DMS114 treated with DMSO at 0.1 percent for 48 hours (cell line): ENCODE data around the gene OTOF.

Experiments
- DNase-seq: peaks from one replicate; lab custom pipeline; 2025; ENCODE audit not compliant: unreplicated experiment; lab: John Stamatoyannopoulos, UW

The OTOF gene

DNA sequence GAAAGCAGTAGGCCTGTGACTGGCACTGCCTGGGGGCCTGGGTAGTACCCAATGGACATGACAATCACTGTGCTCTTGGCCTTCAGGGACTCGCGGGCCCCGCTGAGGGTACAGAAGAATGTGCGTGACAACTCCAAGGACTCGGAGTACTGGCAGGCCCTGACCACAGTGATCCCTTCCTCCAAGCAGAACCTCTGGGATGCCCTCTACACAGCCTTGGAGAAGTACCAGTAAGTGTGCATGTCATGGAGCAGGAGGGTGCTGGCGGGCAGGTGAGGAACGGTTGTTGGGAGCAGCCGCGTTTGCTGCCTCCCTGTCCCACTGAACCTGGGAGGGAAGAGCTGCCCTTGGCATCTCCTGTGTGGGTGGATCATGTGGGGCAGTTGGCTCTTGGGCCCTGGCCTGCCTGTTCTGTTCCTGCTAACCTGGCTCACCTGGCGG is 23.3 kb downstream of the OTOF start:
- no peak for DNase-seq

DNA sequence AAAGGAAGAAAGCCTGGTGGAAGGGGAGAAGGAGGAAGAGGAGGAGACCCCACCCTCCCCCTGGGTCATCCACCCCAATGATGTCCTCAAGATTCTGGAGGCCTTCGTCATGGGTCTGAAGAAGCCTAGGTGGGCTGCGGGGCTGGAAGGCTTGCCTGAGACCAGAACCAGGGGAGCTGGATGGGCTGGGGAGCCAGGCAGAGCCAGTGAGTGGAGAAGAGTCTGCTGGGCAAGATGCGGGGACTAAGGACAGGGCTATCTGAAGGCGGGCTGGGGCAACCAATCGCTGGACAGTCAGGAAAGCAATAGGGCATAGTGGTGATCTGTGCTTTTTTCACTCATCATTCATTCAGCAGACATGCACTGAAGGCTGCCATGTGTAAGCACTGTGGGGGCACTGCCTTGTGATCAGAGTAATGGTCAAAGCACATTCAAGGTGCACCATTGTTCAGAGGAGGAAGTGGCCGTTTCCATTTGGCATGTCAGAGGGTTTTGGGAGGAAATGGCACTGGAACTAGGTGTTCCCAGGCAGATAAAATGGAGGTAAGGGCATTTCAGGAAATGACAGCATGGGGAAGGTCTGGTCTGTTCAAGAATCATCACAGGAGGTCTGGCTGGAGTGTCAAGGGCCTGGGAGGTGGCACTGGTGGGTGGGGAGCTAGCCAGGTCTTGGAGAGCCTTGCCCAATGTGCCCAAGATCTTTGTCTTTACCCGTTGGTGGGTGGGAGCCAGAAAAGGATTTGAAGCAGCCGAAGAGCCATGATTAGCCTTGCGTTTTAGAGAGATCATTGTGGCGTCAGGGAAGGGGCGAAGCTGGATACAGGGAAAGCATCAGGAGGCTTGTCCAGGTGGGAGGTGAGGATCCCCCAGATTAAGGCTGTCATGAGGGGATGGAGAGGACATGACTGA is 24.2 kb downstream of the OTOF start:
- DNase-seq, result no peak

DNA sequence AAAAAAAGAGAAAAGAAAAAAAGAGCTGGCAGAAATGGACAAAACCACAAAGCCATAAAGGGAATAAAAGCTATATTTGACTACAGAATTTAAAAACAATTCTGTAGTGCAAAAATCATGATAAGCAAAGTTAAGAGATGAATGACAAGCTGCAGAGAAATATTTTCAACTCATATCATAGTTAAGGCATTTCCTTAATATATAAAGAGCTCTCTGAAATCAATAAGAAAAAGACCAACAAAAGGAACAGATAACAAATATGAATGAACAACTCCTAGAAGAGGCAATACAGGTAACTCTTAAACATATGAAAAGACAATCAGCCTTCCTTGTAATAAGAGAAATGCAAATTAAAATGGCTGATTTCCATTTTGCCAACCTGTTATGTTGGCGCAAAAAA is 26.2 kb downstream of the OTOF start:
- DNase-seq, result no peak

DNA sequence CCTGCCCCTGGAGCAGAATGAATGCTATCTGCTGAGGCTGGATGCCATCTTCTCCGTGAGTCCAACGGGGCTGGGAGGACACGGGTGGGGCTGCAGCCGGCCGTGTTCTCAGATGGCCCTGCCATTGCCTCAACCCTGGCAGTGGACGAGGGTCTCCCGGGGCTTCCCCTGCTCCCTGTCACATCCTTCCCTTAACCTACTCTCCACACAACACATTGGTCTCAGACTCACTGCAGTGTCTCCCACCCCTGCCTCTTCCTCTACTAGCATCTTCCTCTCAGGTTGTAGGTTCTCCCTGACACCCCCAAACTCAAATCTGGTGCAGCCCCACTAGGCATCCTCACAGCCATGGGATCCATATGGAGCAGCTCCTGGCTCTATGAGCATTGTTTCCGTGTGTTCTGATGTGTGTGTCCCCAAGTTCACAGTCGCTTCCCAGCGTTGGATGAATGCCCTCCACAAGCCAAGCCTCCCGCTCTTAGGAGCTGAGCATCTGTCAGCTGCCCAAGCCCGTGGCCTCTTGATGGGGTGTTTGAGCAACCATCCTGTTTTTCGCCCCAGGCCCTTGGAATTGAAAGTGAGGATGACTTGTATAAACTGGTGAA is 27.8 kb downstream of the OTOF start:
- no peak for DNase-seq

DNA sequence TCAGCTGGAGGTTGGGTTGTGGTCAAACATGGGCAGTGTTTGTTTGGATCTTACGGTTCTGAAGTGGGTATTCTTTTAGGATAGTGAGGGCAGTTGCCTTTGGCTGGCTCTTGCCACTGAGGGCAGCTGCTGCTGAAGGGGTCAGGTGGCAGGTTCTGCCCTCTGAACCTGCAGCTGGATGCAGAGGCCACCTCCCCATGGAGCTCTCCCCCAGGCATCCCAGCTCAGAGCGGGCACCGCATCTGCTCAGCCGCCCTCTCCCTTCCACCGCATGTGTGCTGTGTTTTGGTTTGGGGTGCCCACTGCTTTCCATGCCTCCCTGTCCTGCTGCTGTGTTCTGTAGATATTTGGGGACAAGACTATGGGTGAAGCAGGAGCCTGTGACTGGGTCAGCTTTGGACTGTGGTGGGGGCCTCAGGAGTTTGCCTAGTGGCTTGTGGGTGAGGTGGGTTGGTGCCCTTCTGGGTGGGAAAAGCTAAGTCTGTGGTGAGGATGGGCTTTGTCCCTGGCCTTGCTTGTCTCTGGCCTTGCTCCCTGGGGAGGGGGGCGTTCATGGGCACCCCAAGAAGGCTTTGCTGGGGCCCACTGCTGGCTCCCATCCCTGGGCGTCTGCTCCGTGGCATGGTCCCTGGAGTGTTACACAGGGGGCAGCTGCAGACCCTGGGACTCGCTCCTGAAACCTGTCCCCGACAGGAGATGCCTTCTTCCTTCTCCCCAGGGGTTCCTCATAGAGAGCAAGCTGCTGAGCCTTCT is 28.5 kb downstream of the OTOF start:
- DNase-seq, result no peak

DNA sequence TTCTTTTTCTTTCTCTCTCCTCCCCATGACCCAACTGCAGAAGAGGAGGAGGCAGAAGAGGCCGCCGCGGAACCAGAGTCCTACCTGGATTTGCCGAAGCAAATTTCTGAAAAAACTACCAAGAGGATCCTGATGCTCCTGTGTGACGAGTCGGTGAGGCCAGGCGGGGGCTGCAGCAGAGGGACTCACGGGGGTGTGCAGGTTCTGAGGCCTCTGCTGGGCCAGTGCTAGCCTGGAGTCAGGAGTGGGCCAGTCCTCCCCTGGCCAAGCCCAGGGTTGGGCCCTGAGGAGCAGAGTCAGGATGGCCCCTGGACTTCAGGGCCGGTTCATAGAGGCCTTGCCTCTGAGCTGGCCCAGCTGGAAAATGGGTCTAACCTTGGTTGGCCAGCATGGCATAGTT is 29.3 kb downstream of the OTOF start:
- DNase-seq, result no peak

DNA sequence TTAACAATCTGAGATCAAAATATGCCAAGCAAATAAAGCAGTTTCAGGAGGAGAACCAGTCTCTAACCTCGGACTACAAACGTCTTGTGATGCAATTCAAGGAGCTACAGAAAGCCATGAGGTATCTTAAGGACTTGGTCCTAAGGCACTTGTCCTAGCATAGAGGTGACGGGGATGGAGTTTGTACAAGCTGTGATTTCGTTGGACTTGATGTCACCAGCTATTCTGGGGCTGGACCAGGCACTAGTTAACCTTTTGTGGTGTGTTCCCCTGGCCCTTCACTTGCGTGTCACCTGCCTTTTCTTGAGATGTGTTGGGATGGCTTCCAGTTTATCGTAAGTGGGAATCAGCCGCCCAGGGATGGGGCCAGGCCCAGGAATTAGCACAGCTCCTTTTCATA is 33.7 kb downstream of the OTOF start:
- no peak for DNase-seq

DNA sequence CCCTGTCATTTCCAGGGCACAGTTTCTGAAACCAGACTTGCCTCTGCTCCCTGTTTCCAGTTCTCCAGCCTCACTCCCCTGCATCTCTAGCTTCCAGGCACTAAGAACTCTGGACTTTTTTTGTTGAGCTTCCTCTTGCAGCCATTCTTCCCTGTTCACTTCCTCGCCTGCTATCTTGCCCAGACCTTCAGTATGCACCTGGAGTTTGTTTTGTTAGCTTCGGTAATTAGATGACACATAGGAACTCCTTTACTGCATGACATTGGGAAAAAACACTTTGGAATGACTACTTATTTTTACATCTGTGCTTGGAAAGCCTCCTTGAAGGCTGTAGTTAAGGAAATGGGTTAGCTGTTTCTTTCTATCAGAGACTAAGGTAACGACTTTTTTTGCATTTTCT is 35.2 kb downstream of the OTOF start:
- no peak for DNase-seq

DNA sequence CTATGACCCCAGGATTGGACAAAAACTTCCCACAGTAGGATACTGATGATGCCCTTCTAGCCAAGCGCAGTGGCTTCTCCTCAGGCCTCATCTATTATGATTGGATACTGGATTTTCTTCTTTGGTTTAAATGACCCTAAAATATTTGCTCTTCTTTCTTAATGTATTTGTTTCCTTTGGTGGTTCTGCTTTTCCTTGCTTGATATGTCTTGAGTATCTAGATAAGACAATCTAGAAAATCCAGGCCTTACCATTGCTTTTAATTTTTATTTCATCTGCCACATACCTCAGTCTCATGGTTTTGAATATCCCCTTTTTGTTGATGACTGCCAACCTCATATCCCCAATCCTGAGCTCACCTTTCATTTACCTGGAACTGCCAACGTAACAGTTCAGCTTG is 35.6 kb downstream of the OTOF start:
- no peak for DNase-seq

DNA sequence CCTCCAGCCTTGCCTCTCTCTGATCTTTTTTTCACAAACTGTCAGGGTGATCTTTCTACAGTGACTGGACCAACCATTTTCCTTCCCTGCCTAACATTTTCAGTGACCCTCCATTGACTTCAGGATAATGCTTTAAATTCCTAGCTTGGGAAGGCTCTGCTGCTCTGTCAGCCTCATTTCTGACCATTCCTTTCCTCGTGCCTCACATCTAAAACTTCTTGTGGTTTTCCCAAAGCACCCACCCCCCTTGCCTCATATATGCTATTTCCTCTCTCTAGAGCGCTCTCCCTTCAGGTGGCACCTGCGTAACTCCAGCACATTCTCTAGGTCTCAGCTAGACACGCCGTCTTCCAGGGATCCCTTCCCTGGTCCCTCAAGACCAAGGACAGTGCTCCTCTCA is 39.0 kb downstream of the OTOF start:
- no peak for DNase-seq

DNA sequence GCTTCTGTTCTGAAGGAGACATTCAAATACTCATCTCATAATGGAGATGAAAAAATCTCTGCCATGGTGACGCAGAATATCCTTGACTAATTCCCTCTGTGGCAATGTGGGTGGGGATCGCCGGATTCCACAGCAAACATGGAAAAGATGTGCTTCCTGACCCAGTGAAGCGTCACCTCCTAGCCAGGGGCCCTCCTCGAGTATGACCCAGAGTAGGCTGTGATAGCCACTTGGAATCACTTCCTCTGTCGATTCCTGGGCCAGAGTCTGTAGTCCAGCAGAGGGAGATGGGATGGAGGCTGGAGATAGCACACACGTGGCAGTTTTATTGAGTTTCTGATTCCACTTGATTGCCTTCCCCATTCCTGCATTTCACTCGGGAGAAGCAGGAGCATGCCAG is 39.4 kb downstream of the OTOF start:
- DNase-seq, result no peak

DNA sequence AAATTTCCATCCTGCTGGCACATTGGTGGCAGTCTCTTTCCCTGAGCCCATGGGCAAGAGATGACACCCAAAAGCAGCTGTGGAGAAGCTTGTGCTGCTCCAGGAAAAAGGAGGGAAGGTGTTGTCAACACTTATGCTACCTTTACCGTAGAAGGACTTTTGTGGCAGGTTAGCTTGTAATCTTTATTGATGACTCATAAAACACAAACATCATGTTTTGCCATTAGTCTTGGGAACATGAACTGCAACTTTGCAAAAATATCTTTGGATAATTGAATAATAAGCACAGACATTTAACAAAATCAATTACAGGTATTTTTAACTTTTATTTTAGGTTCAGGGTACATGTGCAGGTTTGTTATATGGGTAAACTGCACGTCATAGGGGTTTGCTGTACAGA is 42.8 kb downstream of the OTOF start:
- DNase-seq, result no peak

DNA sequence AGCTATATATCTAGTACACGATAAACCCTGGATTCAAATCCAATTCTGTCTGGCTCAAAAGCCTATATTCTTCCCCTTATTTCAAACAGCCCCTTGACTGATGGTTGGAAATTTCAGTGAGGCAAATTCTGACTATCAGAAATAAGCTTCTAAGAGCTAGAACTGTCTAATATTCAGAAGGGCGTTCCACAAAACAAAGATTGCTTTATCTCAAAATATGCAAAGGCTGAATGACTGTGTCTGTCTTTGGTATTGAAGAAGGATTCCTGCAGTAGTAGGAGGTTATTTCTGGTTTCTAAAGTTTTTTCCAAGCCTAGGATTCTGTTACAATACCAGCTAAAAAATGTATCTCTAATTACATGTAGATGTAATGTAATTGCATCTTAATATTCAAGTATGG is 45.1 kb downstream of the OTOF start:
- DNase-seq, result no peak

DNA sequence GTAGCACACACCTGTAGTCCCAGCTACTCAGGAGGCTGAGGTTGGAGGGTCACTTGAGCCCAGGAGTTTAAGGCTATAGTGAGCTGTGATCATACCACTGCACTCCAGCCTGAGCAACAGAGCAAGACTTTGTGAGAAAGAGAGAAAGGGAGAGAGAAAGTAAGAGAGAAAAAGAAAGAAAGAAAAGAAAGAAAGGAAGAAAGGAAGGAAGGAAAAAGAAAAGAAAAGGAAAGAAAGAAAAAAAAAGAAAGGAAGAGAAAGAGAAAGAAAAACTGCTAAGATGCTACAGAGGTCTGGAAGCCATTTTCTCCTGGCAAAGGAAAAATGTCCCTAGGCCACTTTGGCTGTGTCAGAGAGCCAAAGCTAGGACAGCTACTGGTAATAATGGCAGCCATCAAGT is 45.6 kb downstream of the OTOF start:
- no peak for DNase-seq

DNA sequence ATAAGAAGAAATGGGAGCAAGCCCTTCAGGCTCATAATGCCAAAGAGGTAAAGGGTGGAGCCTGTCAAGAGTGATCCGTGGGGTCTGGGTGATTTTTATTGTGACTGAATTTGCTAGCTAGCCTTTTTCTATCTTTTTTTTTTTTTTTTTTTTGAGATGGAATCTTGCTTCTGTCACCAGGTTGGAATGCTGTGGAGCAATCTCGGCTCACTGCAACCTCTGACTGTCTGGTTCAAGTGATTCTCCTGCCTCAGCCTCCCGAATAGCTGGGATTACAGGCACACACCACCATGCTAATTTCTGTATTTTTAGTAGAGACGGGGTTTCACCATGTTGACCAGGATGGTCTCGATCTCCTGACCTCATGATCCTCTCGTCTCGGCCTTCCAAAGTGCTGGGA is 47.1 kb downstream of the OTOF start:
- no peak for DNase-seq

DNA sequence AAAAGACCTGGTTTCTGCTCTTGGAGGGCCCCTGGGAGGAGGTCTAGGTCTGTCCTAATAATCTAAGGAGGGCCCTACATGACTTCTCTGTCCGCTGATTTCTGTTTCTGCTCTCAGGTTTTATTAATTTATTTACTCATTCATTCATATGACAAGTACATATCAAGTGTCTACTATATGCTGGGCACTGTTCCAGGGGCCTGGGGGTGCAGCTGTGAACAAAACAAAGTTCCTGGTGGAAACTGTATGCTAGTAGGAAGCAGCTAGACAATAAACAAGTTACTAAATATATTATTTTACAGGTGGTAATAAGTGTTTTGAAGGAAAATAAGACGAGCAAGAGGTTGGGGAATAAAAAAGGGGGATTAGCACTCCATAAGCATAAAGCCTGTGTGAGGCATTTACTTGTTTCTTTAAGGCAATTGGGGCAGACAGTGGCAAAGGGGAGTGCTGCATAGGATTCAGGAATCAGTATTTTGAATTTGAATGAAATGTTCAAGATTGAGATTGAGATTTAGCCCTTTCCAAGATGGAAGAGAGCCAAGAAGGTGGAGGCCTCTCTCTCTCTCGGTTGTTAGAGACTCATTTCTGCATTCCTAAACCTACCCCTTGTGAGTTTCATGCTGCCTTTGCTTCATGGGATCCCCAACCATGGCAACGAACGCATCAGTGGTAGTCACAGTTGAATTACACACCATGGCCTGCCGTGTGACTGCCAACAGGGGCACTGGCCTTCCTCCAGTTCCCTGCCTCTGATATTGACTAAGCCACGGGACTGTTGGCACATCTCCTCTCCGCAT is 47.9 kb downstream of the OTOF start:
- DNase-seq, result no peak

DNA sequence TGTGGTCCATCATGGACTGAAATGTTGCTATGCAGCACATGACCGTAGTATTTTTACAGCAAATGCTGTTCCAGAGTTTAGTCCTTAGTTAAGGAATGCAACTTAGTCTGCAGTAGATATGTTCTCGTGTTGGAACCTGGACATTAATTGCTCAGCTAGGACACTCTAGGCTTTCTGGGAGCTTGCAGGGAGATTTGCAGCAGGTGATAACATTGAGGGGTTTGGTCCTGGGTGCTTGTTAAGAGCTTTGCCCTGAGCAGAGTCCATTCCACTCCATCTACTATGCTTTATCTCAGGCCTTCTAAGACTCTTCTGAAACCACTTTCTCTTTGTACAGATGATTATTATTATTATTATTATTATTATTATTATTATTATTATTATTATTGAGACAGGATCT is 49.1 kb downstream of the OTOF start:
- no peak for DNase-seq

DNA sequence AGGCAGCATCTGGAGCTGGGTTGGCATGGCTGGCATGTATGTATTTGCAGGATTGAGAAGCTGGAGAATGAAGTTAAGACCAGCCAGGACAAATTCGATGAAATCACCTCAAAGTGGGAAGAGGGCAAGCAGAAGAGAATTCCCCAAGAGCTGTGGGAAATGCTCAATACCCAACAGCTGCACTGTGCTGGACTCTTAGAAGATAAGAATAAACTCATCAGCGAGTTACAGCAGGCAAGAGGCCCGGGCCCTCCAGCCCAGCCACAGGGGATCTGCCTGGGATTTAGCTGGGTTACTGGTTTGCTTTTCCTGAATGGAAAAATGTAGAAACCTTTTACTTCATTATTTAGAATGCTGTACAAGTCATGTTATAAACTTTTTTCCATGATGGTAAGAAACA is 53.7 kb downstream of the OTOF start:
- no peak for DNase-seq

DNA sequence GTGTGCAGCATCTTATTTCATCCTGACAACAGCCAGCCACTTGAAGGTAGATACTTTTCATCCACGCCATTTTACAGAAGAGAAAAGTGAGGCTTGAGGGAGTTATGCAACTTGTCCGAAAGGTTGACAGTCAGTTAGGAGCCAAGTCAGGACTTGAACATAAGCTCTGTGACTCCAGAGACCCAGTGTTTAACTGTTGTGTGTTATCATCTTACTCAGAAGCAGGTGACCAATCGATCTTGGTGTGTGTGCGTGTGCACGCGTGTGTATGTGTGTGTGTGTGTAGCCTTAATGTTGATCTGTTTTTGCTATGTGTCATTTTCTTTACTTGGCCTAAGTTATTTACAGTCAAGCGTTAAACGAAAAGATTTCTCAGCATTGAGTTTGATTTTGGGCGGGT is 54.2 kb downstream of the OTOF start:
- DNase-seq, result no peak

DNA sequence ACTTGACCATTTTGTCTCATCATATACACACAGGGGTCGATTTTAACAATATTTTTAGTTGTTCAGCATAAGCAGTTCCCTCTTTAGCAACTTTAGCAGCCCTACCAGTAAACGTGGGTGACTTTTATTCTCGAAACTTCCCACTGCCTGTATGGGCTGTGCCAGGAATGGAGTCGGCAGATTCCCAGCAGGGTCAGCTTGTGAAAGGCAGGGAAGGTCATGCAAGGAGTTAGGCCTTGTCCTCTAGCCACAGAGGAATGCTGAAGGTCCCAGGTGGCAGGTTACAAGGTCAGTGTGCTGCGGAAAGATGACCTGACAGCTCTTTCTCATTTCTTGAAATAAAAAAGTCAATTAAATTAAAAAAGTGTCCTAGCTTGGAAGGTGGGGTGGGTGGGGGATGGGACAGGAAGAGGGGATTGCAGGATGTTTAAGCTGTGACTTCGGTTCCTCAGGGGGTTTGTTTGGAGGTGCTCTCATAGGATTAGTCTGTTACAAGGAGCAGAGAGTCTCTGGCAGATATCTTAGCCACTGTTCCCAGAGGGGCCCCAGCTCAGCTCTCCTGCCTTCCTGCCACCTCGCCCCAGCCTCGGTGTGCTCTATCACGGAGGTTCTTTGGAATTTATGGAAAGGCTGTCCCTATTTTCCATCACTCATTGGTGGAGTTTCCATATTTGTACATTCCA is 54.8 kb downstream of the OTOF start:
- DNase-seq, result no peak

DNA sequence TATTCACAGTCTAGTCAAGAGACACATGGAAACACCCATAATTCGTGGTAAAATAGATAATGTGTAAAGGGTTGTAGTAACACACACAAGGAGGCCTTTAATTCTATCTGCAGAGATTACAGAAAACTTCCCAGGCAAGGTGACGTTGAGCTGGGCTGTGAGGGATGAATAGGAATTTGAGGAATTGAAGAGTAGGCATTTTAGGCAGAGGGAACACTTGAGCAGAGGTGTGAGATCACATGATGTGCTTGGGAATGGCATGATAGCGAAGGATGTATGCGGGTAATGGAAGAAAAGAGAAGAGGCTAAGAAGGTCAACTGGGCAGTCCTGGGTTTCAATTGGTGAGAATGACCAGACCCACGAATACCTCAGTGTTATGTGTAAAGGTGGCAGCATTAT is 56.0 kb downstream of the OTOF start:
- DNase-seq, result no peak
